ENCODE results near the gene NEK11. TPM values are rescaled to one million over a fixed set of nuclear protein-coding genes. Genes with fewer than 3 reads are reported as not detected.

The NEK11 gene
- total and polyA plus RNA-seq, 9 of the 15 experiments (the other 6 are each of a cell fraction or from before 2014, with no cell fraction given), result 0.28 to 1.5 (median 0.87) TPM

GRCh38 chr3:131178710-131179375, 152.2 kb downstream of the NEK11 start (continued):
- TF ChIP-seq MYBL2 (IDR thresholded peaks at IDR 0.05; ENCODE audit: low read depth) (no peak), MYBL2 (CRISPR knock-in tag; IDR thresholded peaks at IDR 0.05; ENCODE audit: borderline replicate concordance) (no peak)

GRCh38 chr3:131192701-131193100, 166.0 kb downstream of the NEK11 start:
- CTCF ChIA-PET (ENCODE audit: low intra/inter-chr PET ratio), result no interaction called here
- Histone ChIP-seq H3K9ac (ENCODE audit: insufficient read depth in 1 of 2, low read depth in 2 of 2, low read length in 2 of 2) (no peak overlapping the region), H2AFZ (ENCODE audit: low read depth, low read length) (no peak overlapping the region), H3K27me3 (ENCODE audit: control insufficient read depth in 2 of 2, insufficient read depth in 2 of 2, low read length in 2 of 2) (no peaks in the 10 kb centered on the region), H3K27ac (ENCODE audit: extremely low read depth, low read depth, low read length) (no peak overlapping the region), H4K20me1 (replicated peaks; ENCODE audit: control insufficient read depth, insufficient read depth, low read length) (no peaks in the 10 kb centered on the region), H3K36me3 (ENCODE audit: control insufficient read depth, insufficient read depth, low read length) (no peaks in the 10 kb centered on the region), H3K4me3 (no peak overlapping the region), H3K9me1 (ENCODE audit: control insufficient read depth, insufficient read depth, low read length) (no peaks in the 10 kb centered on the region), H3K4me2 (ENCODE audit: insufficient read depth, low read length) (no peak overlapping the region), H3K4me1 (replicated peaks in 1 of 2; ENCODE audit: control insufficient read depth in 2 of 2, insufficient read depth in 2 of 2, low read length in 2 of 2) (no peaks in the 10 kb centered on the region), H3K79me2 (ENCODE audit: control insufficient read depth, insufficient read depth, low read length) (no peaks in the 10 kb centered on the region), H3K9me3 (replicated peaks; ENCODE audit: control insufficient read depth, insufficient read depth, low read depth, low read length) (no peaks in the 10 kb centered on the region)
- no peak for DNase-seq (ENCODE audit: extremely low read depth in 1 of 4, low spot score in 3 of 4)
- WGBS (ENCODE audit: insufficient coverage, low coverage, missing lambda C conversion rate), result 3% methylated on average over 4 of the region's 4 CpGs
- in situ Hi-C loops (cut with MboI), result no loop called here
- no TSS peak for BruUV-seq (replicated peaks)
- TF ChIP-seq RFX7 (CRISPR knock-in tag; IDR thresholded peaks at IDR 0.05), result no peak
- no peak for TF ChIP-seq YY1 (IDR thresholded peaks at IDR 0.05; ENCODE audit: borderline replicate concordance in 1 of 3, control insufficient read depth in 1 of 3, extremely low read depth in 1 of 3, insufficient read depth in 3 of 3, insufficient read length in 1 of 3, insufficient replicate concordance in 2 of 3, low read depth in 1 of 3, low read length in 2 of 3)
- no peak for TF ChIP-seq ZNF143 (CRISPR knock-in tag; IDR thresholded peaks at IDR 0.05)
- no peak for TF ChIP-seq SMARCC2 (IDR thresholded peaks at IDR 0.05; ENCODE audit: low read depth)
- TF ChIP-seq GATA2 (CRISPR knock-in tag; IDR thresholded peaks at IDR 0.05), result no peak
- no peak for FAIRE-seq
- ATAC-seq, result no peak
- intact Hi-C loops (cut with micrococcal nuclease), result no loop called here
- POLR2A ChIA-PET, result no interaction called here
